ENCODE data around the gene HOXB13. TPM values are rescaled to one million over a fixed set of nuclear protein-coding genes. Genes with fewer than 3 reads are reported as not detected.

HOXB13 gene
- total RNA-seq, 1 donor from 2014 or later: not detected

GRCh38 chr17:48749621-48750553 lies 21.3 kb upstream of the HOXB13 start:
- intact Hi-C loops (cut with DNase I): no loop called here
- ATAC-seq (no peak), DNase-seq (ENCODE audit: low spot score) (no peak)

DNA sequence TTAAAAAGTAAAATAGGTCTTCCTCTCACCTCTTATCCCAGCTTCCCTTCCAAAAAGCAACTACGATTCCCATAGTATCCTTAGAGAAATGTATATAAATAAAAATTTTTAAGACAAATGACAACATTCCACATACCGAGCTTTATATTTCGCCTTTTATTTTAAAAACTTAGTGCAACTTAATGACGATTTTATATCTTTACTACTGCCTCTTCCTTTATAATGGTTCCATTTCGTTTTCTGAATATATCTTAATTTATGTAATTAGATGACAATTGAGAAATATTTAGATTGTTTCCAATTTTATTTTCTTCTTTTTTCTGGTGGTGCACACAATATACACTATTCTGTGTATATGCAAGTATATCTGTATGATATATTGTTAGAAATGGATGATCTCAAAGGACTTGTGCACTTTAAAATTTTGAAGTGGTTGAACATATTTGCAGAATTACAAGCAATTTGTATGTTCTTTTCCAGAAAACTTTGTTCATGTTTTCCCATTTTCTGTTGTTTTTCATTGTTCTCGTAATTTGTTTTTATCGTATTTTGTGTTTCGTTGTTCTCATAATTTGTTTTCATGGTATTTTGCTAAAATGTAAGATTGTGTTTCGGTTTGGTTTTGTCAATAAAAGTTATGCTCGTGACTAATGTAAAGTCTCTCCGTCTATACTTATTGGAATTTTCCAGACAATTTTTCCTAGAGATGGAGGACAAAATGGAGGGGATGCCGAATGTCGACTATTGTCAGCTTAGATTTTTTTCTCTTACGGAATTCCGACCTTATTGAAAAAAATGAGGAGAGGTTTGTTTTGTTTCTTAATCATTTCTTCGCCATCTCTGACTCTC lies 20.4 kb upstream of the HOXB13 start:
- intact Hi-C loops (cut with DNase I): no loop called here

GRCh38 chr17:48747445-48748363 lies 19.2 kb upstream of the HOXB13 start:
- ATAC-seq: no peak
- intact Hi-C loops (cut with DNase I): no loop called here
- no peak for DNase-seq (ENCODE audit: low spot score)

More for the DNA sequence above, 20.4 kb upstream of the HOXB13 start:
- no peak for DNase-seq (ENCODE audit: low spot score)
- ATAC-seq: no peak

- intact Hi-C loops (cut with DNase I): no loop called here
- ATAC-seq (no peak), DNase-seq (ENCODE audit: low spot score) (no peak)
These were observed 18.4 kb upstream of the HOXB13 start for GRCh38 chr17:48746916-48747444.

DNA sequence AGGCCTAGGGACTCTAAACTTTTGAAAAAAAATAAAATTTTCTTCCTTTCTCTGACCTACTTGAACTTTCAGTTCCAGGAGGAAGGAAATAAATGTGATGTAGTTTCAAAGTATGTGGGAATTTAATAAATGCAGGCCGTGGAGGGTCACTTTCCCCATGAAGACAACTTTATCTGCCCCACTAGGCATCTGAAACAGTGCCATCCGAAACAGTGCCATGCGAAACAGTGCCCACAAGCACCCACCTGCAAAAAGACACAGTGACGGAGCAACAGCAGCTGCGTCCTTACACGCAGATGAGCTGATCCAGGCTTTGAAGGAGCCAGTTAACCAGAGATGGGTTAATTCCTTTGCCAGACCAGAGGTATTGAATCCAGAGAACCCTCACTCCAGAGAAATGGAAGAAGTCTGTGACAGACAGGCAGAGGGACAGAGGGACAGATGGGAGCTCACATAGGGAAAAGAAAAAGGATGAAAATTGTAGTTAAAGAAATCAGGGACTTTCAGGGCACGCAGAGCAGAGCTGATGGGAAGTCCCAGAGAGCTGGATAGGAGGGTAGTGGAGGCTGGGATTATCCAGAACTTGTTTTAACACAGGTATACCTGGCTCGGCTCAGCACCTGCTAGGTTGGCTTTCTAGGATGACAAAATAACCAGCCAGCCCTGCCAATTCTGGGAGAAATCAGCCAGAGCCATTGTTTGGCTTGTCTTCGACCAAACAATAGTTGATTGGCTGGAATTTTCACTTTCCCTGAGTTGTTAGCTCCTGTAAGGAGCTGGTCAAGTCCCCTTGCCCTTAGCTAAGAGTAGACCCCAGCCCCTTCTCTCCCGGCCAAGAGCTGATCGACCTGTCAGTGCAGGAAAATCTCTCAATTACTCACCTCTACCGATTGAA lies 17.1 kb upstream of the HOXB13 start:
- DNase-seq (ENCODE audit: low spot score): no peak
- intact Hi-C loops (cut with DNase I): no loop called here
- no peak for ATAC-seq

GRCh38 chr17:48740537-48740936 lies 12.0 kb upstream of the HOXB13 start:
- ATAC-seq: no peak
- no peak for DNase-seq (ENCODE audit: low spot score)
- intact Hi-C loops (cut with DNase I): loop anchor here (5.0 kb wide), 1 partner anchor 1527 kb away; no protein-coding TSS in a partner anchor

DNA sequence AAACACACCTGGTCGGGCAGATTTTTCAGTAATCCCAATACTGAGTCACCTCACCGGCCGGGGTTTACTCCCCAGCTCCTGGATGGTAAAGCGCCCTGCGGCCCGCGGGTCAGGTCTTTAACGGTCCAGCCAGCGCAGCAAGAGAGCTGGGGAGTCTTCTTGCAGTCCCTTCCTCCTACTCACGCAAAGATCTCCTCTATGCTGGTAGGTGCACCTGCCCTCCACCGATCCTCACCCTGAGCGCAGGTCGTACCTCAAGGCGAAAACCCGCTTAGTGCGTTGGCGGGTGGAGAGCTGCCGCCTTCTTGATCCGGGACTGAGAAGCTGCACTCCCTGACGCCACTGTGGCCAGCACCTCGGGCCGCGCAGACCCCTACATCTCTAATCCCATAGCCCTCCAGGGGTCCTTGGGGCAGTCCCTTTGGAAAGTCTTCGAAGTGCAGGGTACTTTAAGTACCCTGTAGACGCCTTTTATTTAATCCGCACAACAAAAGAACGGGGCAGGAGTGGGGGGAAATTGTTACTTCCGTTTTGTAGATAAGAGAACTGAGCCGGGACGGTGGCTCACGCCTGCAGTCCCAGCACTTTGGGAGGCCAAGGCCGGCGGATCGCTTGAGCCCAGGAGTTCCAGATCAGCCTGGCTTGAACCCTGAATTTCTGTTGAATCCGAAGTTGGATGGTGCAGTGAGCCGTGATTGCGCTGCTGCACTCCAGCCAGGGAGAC lies 10.4 kb upstream of the HOXB13 start:
- ATAC-seq (no peak), DNase-seq (ENCODE audit: low spot score) (no peak)
- intact Hi-C loops (cut with DNase I): no loop called here

DNA sequence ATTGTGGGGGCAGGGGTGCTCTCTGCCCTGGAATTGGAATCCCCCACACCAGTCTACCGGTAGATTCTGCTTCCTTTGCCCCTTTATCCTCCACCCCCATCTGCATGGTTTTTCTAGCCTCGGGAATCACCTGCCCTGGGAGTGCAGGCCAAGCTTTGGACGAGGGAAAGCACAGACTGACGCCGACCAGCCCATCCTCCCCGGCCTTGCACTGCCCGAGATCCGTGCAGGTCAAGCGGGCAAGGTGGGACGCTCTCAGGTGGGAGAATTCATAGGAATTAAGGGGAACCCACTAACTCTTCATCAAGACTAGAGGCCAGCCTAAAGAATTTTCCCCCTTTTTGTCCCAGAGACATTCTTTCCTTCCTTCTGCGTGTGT lies 9.9 kb upstream of the HOXB13 start:
- ATAC-seq (no peak), DNase-seq (ENCODE audit: low spot score) (no peak)
- intact Hi-C loops (cut with DNase I): no loop called here

GRCh38 chr17:48737330-48738043 lies 8.9 kb upstream of the HOXB13 start:
- no peak for DNase-seq (ENCODE audit: low spot score)
- intact Hi-C loops (cut with DNase I): no loop called here
- no peak for ATAC-seq

- ATAC-seq: no peak
- intact Hi-C loops (cut with DNase I): no loop called here
- DNase-seq (ENCODE audit: low spot score): no peak
These were observed 6.5 kb upstream of the HOXB13 start for GRCh38 chr17:48735062-48735351.

DNA sequence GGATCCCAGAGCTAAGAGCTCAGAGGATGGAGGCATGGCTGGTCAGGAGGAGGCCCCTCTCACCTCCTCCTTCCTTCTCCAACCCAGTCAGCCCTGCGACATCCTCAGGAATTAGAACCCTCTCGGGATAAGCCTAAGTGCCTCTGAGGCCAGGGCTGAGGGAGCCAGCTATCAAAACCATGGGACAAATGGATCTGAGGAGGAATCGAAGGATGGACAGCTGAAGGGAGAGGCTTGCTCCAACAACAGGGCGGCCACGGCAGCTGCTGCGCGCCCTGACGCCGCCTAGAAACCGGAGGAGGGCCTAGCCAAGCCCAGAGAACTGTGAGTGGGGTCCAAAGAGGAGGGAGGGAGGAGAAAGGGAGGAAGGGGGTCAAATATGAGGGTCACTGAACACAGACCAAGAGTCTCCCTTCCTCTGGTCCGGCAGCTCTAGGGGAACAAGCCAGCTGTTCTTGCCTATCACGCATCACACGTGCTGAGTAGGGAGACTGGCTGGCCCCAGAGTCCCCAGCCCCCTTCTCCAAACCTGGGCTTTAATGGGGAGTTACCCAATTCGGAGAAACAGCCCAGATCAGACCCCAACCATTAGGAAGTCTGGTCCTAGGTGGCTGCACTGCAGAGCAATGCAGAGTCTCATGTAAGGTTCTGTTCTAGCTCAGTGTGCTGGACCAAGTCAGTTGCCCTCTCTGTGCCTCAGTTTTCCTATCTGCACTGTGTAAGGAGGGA lies 5.9 kb upstream of the HOXB13 start:
- DNase-seq (ENCODE audit: low spot score) (no peak), ATAC-seq (no peak)
- intact Hi-C loops (cut with DNase I): loop anchor here (5.0 kb wide), 1 partner anchor 882 kb away; the partner anchor contains the start of gene SP6

DNA sequence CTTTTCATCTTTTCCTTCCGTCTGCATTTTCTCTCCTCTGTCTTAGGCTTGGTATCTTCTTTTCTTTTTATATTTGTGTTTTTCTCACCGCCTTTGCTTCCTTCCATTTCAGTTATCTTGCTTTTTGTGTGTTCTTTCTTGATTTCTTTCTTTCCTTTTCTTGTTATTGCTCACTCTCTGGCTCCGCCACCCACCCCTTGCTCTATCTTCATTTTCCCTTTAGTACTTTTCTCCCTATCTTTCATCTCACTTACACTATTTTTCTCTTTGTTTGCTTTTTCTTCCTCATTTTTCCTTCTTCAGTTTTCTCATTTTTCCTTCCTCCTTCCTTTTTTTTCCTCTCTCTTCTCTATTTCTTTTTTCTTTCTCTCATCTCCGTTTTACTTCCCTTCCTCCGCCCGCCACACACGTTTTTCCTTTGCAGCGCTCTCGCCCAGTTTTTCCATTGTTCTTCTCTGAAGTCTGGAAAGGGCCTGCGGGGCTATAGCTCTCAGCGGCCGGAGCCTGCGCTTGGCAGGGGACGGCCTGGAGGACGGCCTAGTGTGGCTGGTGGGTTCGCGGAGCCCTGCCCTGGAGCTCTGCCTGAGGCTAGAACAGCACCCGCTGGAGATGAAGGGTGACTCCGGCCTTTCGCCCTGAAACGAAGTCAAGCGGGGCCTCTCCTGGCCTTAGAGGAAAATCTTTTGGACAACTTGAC lies 5.2 kb upstream of the HOXB13 start:
- ATAC-seq (no peak), DNase-seq (ENCODE audit: low spot score) (no peak)
- intact Hi-C loops (cut with DNase I): loop anchor here (5.0 kb wide), 1 partner anchor 881 kb away; the partner anchor contains the start of gene SP6

GRCh38 chr17:48732688-48733629 lies 4.4 kb upstream of the HOXB13 start:
- no peak for ATAC-seq

DNA sequence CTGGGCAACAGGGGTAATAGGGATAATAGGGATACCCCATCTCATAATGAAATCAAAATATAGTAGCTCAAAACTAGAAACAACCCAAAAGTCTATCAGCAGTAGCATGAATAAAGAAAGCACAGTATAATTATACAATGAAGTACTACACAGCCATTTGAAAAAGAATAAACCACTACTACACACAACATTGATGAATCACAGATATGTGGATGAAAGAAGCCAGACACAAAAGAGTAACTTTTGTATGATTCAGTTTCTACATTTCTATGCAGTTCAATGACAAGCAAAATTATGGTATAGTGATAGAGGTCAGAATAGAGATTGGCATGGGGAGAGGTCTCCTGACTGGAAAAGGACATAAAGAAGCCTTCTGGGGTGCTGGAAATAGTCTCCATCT lies 2.8 kb upstream of the HOXB13 start:
- DNase-seq (ENCODE audit: low spot score): no peak
- intact Hi-C loops (cut with DNase I): loop anchor here (5.0 kb wide), 1 partner anchor 879 kb away; the partner anchor contains the start of gene SP6
- no peak for ATAC-seq

More at GRCh38 chr17:48732688-48733629, 4.4 kb upstream of the HOXB13 start:
- DNase-seq (ENCODE audit: low spot score): no peak
- intact Hi-C loops (cut with DNase I): loop anchor here (5.0 kb wide), 1 partner anchor 881 kb away; the partner anchor contains the start of gene SP6

Data from sciatic nerve (tissue), 2 donors.